Stomach (tissue), 4 donors: ENCODE data around the gene SLC17A5.
"Not testable (repeated sequence)": the region's sequence is repeated elsewhere in the genome, so short reads cannot be mapped to it uniquely, and the experiment has no call there.

ENCODE experiments used
- CTCF ChIP-seq, 7 experiments: fragments of 450-650 bp in 4 of 7; fragments of 200-600 bp in 3 of 7; sonication (generic) in 3 of 7; IDR thresholded peaks; one replicate each; pipeline ENCODE4 v1.5.1; 2016 to 2019; ENCODE audit warnings: antibody characterized with exemption in 7 of 7, control low read depth in 2 of 7, mild to moderate bottlenecking in 1 of 7
- EP300 ChIP-seq: sonication (generic); formaldehyde crosslinking; IDR thresholded peaks from one replicate; pipeline ENCODE4 v1.6.1; 2017; ENCODE audit warnings: antibody characterized with exemption
- POLR2A ChIP-seq, 4 donors: fragments of 450-650 bp; IDR thresholded peaks; one replicate each; pipeline ENCODE4 v1.6.1; 2016; ENCODE audit warnings: antibody characterized with exemption in 4 of 4, control low read depth in 2 of 4, mild to moderate bottlenecking in 1 of 4, moderate library complexity in 1 of 4
- POLR2AphosphoS5 ChIP-seq, 3 donors: sonication (generic); formaldehyde crosslinking; IDR thresholded peaks; one replicate each; pipeline ENCODE4 v1.6.1; 2016; ENCODE audit warnings: antibody characterized with exemption in 3 of 3

GRCh38 chr6:73683574-73683973, 29.8 kb upstream of the SLC17A5 start:
- not testable (repeated sequence) for TF ChIP-seq CTCF (IDR thresholded peaks at IDR 0.05); POLR2A (IDR thresholded peaks at IDR 0.05); POLR2AphosphoS5 (IDR thresholded peaks at IDR 0.05); EP300
